ENCODE data around the gene HPS3.

GRCh38 chr3:149118724-149119123 lies 10.7 kb upstream of the HPS3 start:
- TF ChIP-seq CTCF (conservative IDR thresholded peaks at IDR 0.05 in 1 of 2, IDR thresholded peaks at IDR 0.05 in 1 of 2; ENCODE audit: extremely low read depth in 1 of 2, insufficient read depth in 1 of 2, low read depth in 1 of 2, low read length in 2 of 2) (no peak), EZH2 (IDR thresholded peaks at IDR 0.05; ENCODE audit: borderline replicate concordance, low read length) (no peak)

All from mammary epithelial cell (primary cell).